ENCODE data around the gene TMEM63A. TPM values are rescaled to one million over a fixed set of nuclear protein-coding genes. Genes with fewer than 3 reads are reported as not detected.

Gene TMEM63A
- total RNA-seq = 21.2 and 29.9 TPM in 2 replicates

DNA sequence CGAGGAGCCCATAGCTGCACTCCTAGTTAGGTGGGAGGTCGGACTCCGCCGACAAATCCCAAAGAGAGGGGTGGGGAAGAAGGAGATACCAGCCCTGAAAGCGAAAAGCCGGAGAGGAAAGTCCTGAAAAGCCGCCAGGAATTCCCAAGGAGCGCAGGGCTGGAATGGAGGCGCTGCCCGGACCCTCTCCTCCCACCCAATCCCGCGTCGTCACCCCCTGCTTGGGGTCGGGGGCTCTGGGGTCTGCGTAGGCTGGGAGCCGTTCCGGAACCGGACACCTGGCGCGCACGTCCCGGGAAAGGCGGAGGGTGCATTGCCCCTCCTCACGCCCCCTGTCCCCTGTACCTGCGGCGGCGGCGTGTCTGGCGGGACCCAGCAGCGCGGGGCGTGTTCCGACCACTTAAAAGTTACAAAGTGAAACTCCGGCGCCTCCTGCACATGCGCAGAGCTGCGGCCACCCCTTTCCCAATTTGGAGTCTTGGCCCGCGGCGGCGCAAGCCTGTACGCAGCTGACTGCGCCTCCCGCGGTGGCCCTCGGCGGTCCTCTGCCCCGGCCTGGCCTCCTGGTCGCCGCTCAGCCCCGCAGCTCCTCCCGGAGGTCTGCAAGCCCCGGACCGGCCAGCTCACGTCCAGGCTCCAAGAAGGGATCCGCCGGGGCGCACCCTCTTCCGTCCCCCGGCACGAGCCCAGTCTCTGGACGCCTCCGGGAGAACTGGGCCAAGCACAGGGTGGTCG is at the start of gene TMEM63A:
TSS of gene TMEM63A (minus strand) at position 422 of the 735 bp plus-strand sequence. CDS start 4,800 bp downstream, outside the sequence.

DNA sequence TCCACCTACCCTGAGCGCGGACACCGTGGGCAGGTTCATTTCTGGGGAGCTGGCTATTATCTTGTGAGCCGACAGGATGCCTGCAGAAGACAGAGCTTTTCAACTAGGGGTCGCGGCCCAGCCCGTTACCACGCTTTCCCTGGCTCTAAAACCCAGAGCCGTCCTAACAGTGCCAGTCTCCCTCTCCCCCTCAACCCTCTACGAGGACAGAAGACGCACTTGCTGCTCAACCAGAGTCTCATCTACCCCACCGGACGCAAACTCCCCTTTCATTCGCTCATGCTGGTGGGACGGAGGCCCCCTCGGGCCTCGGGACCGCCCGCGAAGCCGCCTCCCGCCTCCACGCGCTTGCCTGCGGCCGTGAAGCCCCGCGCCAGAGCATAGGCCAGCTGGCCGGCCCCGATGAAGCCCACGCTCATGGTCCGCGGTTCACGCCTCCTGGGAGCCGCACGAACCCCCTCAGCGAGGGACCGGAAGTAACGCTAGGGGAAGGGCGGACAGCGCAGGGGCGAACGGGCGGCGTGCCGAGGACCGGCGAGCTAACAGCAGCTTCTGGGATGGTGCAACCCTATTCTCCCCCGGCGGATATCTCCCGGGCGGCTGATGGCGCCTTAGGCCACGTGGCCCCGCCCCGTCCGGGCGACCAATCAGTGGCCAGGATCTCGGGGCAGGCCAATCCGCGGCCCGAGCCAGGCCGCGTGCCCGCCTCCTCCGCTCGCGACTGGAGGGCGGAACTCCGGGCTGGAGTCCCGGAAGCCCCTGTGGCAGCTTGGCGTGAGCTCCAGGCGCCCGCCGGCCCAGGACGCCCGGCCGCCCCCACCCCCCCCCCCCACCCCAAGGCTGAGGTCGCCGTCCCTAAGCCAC is 41.7 kb upstream of the TMEM63A start, which contains the start of gene PYCR2:
TSS of gene PYCR2 (minus strand) at position 559 of the 864 bp plus-strand sequence. CDS start at position 419, 140 bp downstream.

DNA sequence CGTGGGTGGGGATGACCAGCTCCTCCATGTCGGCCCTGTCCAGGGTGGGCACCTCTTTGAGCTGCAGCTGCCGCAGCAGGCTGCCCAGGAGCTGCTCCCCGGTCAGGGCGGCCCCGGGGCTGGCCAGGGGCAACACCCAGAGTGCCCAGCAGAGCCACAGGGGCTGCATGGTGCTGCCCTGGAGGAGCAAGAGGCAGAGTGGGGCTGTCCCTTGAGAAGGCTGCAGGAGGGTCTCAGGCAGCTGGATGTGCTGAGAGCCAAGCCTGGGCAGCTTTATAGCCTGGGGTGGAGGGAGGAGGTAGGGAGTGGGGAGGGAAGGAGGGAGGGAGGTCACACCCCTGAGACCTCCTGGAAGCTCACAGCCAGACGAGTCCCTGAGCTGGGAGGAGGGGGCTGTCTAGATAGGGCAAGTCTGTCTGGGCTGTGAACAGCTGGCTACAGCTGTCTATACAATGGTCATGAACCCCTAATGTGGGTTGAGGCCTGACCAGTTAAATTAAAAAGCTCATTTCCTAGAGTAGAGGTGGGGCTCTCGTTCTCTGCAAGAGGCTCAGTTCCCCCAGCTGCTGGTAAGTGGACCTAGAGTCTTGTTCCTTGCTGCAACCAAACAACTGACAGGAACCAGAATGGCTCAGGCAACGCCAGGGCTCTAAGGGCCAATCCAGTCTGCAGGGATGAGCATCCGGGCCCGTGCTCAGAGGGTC is 6.9 kb upstream of the TMEM63A start, which contains the start of gene LEFTY1:
TSS of gene LEFTY1 (minus strand) at position 249 of the 704 bp plus-strand sequence. CDS start at position 169, 80 bp downstream.

DNA sequence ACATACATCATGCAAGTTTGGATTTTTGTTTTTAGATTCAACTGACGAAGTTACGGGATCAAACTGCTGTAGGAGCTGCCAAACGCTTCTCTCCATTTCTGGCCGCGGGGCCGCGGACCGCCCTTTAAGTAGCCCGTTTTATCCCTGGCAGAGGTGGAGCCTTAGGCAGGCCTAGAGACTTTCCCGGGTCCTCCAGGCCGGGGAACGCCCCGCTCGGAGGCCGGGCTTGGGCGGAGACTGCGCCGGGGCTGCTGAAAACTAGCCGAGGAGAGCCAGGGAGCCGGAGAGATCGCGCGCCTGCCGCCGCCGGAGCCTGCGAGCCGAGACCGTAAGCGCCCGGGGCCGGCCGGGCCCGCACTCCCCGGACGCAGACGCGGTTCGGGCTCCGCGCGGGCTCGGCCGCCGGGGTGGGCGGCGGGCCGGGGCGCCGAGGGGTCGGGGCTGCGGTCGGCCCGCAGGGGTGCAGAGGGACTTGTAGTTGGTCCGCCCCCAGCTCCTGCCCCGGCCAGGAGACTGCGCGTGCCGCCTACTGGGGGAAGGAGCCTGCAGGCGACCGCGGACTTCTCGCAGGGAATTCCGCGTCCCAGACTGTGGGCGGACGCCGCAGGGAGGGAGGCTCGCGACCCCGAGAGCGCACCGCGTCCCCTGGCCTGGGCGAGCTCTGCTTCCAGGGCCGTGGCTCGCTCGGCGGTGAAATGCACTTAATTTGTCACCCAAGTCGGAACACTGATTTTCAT is 72.2 kb downstream of the TMEM63A start, which contains the start of gene EPHX1:
TSS of gene EPHX1 (plus strand) at position 283 of the 737 bp plus-strand sequence. CDS start 18,606 bp downstream, outside the sequence.

Other genes starting within 250 kb of the TMEM63A start
- 68.1 and 122 TPM in 2 replicates for gene ENAH, start 229.3 kb downstream of the TMEM63A start, total RNA-seq
- gene SRP9, start 104.6 kb downstream of the TMEM63A start, total RNA-seq = 118 and 265 TPM in 2 replicates
- gene EPHX1, start 72.3 kb downstream of the TMEM63A start, total RNA-seq = 12.5 and 29.5 TPM in 2 replicates
- not detected in 2 replicates for gene LEFTY1, start 6.8 kb upstream of the TMEM63A start, total RNA-seq
- 39.6 and 47.4 TPM in 2 replicates for gene PYCR2, start 41.9 kb upstream of the TMEM63A start, total RNA-seq
- not detected in 2 replicates for gene LEFTY2, start 58.8 kb upstream of the TMEM63A start, total RNA-seq
- 33.3 and 36.8 TPM in 2 replicates for gene SDE2, start 117.0 kb upstream of the TMEM63A start, total RNA-seq
- 99.8 and 121 TPM in 2 replicates for gene H3-3A, start 180.3 kb upstream of the TMEM63A start, total RNA-seq